Spleen (tissue), 7 donors: ENCODE data around the gene ACACB.

Experiments used
- CTCF ChIP-seq, 11 experiments: fragments of 200-600 bp in 7 of 11; fragments of 450-650 bp in 4 of 11; sonication (generic) in 4 of 11; IDR thresholded peaks in 8 of 11; conservative IDR thresholded peaks in 3 of 11; 1 replicate in 7 of 11; 2 replicates in 4 of 11; pipeline versions ENCODE4 v1.4.0 to v1.8.0; 2016 to 2021; ENCODE audit warnings: antibody characterized with exemption in 11 of 11, inconsistent platforms in 4 of 11, mild to moderate bottlenecking in 1 of 11
- POLR2A ChIP-seq, 3 donors: fragments of 450-650 bp; IDR thresholded peaks; one replicate each; pipeline ENCODE4 v1.5.1; 2017; ENCODE audit warnings: antibody characterized with exemption in 3 of 3, mild to moderate bottlenecking in 1 of 3
- POLR2AphosphoS5 ChIP-seq, 3 donors: sonication (generic); formaldehyde crosslinking; IDR thresholded peaks; one replicate each; pipeline ENCODE4 v1.5.1; 2017; ENCODE audit warnings: antibody characterized with exemption in 3 of 3
- donor health status: DM: no; HTN: no; CAD: no; lungs with moderate emphysema.
- donor health status: DM: no; HTN: no; CAD: no.
- donor health status: DM: no; HTN: no; CAD: no.

- TF ChIP-seq CTCF (IDR thresholded peaks at IDR 0.05 in 8 of 11, conservative IDR thresholded peaks at IDR 0.05 in 3 of 11) = no peak
- no peak for TF ChIP-seq POLR2A (IDR thresholded peaks at IDR 0.05)
- TF ChIP-seq POLR2AphosphoS5 (IDR thresholded peaks at IDR 0.05) = no peak
These were observed 9.4 kb downstream of the ACACB start for GRCh38 chr12:109125791-109126190.
